HS-27A (cell line): ENCODE data around the gene GPAT3.
"Not testable (repeated sequence)": the region's sequence is repeated elsewhere in the genome, so short reads cannot be mapped to it uniquely, and the experiment has no call there.

Experiments
- DNase-seq: peaks from one replicate; pipeline ENCODE4 v3.0.0-alpha.2; 2012; ENCODE audit warnings: low read depth, missing footprints

Gene GPAT3

DNA sequence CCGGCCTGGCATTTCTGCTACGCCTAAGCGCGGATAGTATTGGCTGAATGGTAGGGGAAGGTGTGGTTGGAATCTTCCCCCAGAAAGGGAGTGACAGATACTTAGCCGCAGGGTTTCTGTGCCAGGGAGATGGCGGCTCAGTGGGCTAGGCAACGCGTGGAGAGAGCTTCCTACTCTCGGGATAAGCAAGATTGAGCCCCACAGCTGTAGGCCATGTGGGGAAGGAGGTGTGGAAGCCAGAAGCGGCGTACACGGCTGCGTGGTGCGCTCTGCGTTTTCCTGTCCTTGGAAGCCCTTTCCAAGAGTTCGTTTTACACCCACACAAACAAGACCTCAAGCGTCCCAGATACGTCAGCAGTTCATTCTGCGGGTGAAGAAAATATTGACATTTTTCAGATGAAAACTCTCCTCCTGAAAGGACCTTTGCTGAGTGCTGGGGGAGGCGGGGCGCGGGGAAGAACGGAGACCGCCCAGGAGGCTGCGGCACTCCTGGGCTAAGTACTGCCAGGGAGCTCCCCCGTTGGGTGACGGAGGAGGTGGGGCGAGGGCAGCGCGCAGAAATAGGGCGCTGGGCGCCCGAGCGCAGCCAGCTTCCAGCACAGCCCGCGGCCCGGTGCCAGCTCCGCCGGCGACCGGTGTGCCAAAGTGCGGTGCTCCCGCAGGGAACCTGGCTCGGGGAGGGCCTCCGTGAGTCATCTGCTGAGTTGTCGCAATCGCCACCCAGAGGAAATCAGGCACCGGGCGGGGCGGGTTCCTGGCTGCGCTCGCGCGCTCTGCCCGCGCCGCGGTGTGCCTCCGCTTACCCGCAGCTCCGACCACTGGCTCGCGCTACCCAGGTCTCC is at the start of gene GPAT3:
TSS of gene GPAT3 (plus strand) at position 589 of the 842 bp plus-strand sequence. CDS start 515 bp downstream, outside the sequence.
- peak; percentile 30 for DNase-seq

DNA sequence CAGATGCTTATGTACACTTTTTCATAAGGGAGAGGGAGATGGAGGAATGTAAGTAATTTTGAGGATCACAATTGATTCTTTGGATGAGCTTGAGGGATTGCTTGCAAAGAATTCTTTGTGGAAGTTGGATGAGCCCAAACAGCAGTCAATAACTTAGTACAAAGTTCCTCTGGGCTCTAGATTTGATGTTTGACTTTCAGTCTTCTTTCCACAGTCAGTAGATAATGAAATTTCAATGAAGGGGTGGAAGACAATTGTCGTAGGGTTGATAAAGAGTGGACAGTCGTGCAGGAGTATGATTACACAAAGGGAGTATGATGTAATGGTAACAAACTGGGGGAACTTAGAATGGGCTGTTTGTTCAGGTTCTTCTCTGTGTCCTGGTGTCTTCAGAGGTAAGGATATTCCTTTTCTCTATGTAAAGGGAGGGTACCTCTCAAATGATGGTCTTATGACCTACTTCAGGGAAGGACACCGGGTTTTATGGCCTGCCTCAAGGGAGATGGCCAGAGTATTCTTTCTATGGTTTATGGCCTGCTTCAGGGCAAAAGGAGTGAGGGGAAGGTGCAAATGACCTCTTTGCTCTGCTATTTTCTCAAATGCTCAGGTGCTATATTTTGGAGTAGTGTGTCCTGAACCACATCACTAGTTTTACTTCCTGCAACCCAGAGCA is 49.3 kb upstream of the GPAT3 start:
- no peak for DNase-seq

DNA sequence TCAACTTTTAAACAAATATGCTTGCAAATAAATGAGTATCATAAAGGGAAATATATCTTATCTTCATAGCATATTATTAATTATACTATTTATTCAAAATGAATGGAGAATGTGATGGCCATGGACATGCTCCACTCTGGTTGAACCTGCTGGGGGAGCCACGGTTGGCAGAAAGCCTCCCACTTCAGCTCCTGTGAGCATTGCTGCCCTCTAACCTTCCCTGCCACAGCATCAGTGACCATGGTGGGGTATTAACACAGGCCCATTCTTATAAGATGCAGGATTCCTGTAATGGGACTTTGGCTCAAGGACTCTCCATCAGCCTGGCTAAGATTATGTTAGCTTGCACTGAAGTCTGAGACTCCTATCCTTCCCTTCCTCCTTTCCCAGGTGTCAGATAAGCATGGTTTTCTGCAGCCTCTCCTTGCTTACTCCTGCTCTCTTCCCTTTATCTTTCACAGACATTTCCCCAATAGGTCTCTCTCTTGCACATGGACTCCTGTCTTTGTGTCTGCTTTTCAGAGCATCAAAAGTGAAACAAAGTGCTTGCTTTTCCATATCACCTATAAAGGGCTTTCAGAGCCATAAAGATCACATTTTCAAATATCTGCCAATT is 46.1 kb upstream of the GPAT3 start:
- DNase-seq: no peak

DNA sequence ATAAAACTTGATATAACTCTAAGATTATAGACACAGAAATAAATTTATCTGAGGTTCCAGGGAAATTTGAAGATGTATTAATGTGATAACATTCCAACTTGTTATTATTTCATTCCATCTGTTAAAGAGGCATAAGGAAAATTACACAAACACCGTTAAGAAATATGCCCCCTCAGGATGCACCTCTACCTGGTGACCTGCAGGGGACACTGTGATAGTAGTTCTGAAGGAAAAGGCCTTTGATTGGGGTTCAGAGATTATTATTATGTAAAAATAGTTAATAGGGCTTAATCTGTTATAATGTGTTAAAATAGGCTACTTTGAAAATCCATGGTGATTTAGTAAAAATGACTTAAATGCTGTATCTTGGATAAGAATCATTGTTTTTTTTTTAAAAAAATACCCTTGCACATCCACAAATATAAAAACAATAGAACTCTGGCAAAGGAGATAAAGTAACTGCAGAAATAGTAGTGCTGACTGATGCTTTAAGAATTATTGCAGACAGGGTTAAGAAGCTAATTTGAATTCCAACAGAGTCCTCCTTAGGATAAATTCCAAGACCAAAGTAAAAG is 44.9 kb upstream of the GPAT3 start:
- DNase-seq: no peak

DNA sequence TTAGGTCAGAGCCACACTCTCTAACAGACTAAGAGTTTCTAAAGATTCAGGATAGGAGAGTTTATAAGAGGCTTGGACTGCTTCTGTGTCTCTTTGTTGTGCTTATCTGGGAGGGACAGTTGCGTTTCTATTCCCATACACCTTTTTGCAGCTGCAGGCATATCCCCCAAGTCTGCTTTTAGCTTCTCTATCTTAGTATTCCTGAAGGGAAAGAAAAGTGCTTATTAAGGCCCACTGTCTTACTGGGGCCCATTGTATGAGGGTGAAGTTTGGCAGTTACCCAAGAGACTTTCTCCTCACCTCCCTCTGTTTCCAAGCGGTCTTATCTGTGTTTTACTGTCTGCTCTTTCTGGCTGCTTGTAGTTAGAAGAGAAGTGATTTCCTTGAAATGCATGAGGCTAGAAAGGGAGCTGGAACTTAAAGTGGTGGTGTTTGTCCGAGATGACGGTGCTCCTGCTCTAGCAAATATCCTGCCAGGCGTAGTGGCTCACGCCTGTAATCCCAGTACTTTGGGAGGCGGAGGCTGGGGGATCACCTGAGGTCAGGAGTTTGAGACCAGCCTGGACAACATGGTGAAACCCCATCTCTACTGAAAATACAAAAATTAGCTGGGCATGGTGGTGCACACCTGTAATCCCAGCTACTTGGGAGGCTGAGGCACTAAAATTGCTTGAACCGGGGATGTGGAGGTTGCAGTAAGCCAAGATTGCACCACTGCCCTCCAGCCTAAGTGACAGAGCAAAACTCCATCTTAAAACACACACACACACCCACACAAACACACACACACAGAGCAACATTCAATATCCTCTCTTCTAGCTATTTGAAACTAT is 39.6 kb upstream of the GPAT3 start:
- DNase-seq: not testable (repeated sequence)

DNA sequence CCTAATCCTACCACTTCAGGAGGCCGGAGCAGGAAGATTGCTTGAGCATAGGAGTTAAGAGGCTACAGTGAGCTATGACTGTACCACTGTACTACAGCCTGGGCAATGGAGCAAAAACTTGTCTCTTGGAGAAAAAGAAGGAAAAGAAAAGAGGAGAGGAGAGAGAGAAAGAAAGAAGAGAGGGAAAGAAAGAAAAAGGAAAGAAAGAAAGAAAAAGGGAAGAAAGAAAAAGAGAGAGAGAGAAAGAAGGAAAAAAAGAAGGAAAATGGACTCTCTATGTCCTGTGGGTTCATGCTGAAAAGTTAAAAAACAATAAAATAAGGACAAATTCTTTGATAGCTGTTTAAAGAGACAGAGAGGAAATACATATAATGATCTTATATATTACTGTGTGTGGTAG is 37.7 kb upstream of the GPAT3 start:
- DNase-seq: no peak

DNA sequence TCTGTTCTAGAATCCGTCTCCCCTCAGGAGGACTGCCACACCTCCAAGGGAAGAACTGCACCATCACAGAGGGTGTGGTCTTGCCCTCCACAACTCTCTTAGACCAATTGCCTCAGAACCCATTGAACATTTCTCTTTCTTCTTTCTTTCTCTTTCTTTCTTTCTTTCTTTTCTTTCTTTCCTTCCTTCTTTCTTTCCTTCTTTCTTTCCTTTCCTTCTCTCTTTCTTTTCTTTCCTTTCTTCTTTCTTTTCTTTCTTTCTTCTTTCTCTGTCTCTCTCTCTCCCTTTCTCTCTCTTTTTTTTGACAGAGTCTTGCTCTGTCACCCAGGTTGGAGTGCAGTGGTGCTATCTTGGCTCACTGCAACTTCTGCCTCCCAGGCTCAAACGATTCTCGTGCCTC is 34.2 kb upstream of the GPAT3 start:
- DNase-seq: not testable (repeated sequence)

DNA sequence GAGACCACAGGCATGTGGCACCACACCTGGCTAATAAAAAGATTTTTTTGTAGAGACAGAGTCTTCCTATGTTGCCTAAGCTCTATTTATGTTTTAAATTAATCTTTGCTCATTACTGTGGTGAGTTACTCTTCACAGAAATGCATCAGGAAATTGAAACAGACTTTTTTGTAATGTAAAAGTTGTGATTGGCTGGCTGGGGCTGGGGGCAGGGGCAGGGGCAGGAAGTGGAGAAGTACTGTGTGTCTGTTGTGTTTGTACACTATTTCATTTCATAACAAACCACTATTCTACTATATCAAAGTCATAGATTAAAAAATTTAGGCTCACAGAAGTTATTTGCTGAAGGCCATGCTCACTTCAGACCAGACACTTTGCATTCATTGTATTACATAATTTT is 31.9 kb upstream of the GPAT3 start:
- DNase-seq: no peak

DNA sequence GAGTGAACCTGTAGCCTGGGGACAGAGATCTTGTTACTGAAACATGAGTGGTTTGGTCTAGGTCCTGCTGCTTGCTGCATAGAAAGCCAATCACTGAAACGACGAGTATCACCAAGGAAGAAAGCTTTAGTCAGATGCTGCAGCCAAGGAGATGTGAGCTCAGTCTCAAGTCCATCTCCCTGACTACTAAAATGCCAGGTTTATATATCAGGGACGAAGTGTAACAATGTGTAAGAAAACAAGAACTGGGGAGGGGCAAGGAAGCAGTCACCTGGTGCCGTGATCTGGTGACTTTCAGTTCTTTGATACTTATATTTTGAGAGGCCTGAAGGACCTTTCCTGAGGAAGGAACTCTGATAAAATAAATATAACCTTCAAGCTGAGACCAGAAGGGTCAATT is 31.4 kb upstream of the GPAT3 start:
- no peak for DNase-seq

DNA sequence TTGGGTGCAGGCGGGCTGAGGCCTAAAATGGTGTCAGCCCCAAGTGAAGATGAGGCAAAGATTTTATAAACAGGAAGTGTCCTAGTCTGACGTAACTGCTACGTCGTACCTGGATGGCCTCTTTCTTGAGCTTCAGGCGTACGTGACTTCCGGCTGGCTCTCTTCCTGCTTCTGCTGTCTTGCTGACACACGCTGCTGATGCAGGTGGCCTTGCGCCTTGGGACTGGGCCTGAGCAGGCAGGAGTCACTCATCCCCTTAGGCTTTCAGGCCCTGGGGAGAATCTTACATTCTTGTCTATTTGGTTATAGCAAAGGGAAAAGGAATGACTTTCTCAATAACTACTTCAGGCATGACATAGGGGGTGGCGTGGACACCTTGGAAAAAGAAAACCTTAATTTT is 30.9 kb upstream of the GPAT3 start:
- DNase-seq: no peak

DNA sequence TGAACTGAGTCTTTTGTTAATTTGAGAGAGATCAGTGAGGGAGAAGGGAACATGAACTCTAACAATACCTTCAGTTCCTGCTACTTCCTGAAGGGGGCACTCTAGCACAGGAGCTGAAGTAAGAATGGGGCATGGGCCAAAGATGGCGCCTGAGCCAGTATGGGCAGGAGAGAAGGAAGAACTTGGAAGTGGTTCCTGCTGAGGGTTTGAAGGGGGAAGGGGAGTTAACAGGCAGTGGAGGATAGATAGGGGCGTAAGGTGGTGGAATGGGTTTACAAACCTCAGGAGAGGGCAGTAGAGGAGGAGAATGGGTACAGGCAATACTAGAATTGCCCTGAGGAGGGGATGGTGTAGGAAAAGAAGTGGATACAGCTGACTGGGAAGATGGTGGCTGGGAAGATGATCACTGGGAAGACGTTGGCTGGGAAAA is 26.7 kb upstream of the GPAT3 start:
- peak; percentile 41 for DNase-seq

DNA sequence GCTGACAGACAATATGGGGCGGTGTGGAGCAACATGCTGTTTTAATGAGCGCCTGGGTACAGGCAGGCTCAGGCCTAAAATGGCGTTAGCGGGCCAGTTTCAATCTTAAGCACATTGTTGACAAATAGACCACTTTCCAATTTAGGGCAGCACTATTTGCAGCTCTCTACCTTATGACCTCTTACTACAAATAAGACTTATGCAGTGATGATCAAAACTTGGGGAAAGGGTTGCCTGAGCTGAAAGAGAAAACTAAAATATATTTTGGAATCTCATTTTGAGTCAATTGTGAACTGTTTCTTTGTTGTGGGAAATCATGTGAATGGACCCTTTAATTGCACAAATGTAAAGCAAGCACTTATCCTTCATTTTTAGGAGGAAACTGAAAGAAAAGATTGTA is 25.5 kb upstream of the GPAT3 start:
- no peak for DNase-seq

DNA sequence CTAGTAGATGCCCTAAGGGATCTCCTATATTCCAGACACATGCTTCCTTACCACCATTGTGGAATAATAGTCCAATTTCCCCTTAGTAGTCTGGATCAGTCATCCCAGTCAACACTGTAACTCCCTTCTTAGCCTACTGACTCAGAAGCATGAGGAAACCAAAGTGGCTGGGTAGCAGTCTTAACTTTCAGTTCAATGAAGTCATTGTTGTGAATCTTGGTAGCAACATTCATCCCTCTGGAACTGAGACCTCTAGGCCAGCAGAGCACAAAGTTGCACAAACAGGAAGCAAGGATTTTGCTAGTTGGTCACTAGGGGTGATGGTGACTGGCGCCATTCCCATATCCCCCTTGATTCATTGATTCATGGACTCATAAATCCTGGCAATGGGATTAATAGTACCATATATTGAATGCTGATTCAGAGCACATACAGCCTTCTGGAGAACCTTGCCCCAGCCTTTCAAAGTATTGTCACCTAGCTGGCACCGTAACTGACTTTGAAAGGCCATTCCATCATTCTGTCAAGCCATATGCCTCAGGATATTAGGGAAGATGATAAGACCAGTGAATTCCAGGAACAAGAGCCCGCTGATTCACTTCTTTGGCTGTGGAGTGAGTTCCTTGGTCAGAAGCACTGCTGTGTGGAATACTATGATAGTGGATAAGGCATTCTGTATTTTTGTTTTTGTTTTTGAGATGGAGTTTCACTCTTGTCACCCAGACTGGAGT is 19.7 kb upstream of the GPAT3 start:
- DNase-seq: no peak

DNA sequence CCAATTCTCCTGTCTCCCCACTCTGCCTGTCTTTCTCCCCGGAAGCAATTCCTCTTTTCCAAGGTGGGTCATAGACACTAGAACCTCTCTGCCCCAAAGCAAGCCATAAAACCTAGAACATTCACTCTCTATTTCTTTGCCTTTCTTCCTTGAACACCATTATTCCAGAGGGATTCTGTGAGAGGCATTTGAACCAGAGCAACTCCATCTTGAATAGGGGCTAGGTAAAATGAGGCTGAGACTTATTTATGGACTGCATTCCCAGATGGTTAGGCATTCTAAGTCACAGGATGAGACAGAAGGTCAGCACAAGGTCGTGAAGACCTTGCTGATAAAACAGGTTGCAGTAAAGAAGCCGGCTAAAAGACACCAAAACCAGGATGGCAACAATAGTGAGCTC is 13.7 kb upstream of the GPAT3 start:
- no peak for DNase-seq

DNA sequence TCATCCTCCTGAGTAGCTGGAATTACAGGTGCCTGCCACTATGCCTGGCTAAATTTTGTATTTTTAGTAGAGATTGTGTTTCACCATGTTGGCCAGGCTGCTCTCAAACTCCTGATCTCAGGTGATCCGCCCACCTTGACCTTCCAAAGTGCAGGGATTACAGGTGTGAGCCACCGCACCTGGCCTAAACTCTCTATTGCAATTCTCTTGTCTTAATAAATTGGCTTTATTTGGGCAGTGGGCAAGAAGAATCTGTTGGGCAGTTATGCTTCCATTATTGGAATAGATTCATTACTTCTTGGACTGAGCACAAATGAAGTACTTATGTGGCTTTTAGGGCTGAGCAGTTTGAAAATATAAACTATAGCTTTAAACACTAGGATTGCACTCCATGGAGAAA is 8.2 kb upstream of the GPAT3 start:
- DNase-seq: no peak

DNA sequence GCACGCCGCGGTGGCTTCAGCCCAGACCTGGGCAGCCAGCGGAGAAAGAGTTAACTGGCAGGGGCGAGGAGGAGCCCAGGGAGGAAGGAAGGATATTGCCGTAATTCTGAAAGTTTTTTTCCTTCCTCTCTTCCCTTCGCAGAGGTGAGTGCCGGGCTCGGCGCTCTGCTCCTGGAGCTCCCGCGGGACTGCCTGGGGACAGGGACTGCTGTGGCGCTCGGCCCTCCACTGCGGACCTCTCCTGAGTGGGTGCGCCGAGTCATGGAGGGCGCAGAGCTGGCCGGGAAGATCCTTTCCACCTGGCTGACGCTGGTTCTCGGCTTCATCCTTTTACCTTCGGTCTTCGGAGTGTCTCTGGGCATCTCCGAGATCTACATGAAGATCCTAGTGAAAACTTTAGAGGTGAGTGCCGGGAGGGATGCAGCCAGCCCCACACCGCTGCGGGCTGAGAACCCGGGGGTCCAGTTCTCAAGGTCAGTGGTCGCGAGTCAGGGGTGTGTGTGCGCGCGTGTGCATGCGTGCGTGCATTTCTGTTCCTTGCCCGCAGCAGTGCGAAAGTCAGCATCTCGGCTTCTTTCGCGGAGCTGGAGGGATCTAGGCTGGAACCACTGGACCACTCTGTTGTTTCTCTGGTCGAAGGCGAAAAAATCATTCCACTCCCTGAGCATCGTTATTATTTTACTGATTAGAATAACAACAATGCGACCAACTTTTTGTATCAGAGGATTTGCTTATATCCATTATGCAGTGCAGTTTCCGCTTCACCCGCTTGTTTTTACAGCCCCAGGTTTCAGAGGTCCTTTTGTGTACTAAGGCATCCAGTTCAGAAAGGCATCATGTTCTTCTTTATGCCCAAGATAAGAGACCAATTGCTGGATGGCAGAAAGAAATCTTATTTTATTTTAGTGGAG is 709 bp downstream of the GPAT3 start:
- DNase-seq: no peak

DNA sequence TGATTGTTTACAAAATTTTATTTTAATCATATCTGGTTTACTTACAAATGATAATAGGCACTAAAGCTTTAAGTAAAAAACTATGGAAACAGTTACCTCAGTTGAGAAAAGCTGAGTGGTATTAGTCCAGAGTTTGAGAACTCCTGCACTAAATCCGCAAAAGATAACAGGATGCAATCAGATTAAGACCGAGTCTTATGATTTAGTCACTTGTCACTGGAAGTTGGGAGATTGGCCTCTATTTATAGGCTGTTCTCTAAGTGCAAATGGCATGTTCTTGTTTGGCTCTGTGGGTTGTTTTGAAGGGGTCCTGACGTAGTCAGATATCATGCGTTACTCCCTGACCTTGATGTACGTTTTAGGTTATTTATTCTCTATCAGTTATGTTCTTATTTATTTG is 6.3 kb downstream of the GPAT3 start:
- DNase-seq: no peak

DNA sequence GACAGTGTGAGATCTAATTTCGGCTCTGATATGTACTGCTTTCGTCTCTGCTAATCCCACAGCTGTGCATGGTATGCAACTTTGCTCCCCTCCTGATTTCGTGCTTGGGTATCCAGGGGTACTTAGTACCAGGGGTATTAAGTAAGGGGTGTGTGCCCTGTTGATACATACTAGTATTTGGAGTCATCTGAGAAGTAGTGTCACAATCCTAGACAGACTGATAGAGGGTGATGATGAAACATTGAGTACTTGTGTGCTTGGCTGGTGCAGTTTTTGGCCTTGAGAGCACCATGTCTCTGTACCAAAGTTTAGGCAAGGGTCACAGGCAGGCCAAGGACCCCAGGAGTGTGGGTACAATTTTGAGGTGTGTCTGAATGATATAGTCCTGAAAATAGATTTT is 10.9 kb downstream of the GPAT3 start:
- DNase-seq: no peak

DNA sequence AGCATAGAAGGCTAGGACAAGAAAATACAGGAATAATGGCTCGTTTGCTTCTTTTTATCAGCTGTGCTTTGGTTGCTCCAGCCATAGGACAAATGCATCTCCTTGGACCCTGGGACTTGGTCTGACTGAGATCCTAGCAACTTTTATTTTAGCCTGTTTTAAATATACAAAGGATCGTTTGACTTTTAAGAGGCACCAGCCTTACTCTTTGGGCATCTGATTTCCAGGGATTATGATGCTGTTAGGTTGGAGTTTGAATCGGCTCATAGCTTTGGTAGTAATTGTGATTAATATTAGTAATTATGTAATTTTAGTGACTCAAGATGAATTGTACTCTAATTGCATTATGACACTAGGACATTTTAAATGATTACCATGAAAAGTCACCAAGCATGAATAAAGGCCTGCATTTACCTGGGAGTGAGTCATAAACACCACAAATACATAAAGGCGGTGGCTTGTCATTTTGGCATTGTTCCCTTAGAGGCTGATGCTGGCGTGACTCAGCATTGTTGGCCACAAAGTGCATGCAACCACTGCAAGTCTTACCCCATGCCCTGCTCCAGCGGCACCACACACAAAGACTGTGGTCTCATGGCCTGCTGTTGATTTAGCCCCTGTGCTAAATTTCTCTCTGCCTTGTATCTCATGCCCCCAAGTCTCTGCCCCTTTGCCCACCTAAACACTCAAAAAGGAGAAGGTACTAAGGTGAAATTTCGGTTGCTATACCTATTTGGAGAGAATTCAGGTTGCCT is 12.4 kb downstream of the GPAT3 start:
- DNase-seq: peak; percentile 73
